ENCODE data around the gene ACOD1.

Gene ACOD1

DNA sequence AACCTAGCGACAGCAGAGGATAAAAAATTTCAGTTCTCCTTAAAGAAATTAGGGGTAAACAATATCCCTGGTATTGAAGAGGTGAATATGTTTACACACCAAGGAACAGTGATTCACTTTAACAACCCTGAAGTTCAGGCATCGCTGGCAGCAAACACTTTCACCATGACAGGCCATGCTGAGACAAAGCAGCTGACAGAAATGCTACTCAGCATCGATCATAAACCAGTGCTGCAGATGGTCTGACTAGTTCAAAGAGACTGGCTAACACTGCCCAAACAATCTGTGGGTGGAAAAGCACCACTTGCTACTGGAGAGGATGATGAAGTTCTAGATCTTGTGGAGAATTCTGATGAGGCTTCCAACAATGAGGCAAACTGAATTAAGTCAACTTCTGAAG is 19.9 kb upstream of the ACOD1 start:
- no peaks in the 10 kb centered on the region for H3K4me1 ChIP-seq (ENCODE audit: control insufficient read depth, insufficient read depth, low read length)
- H3K36me3 ChIP-seq (ENCODE audit: control insufficient read depth in 2 of 2, insufficient read depth in 2 of 2, low read length in 2 of 2): no peaks in the 10 kb centered on the region
- H3K27me3 ChIP-seq (ENCODE audit: control insufficient read depth in 1 of 2, insufficient read depth in 2 of 2, low read length in 2 of 2): no peaks in the 10 kb centered on the region
- no peak overlapping the region for H3K4me3 ChIP-seq (ENCODE audit: low read length in 2 of 2)
- no peak overlapping the region for H3K27ac ChIP-seq (ENCODE audit: low read length)
- H3K9ac ChIP-seq (ENCODE audit: low read length in 2 of 2): no peak overlapping the region
- H3K9me3 ChIP-seq (ENCODE audit: control insufficient read depth in 2 of 2, low read length in 2 of 2): no peaks in the 10 kb centered on the region

DNA sequence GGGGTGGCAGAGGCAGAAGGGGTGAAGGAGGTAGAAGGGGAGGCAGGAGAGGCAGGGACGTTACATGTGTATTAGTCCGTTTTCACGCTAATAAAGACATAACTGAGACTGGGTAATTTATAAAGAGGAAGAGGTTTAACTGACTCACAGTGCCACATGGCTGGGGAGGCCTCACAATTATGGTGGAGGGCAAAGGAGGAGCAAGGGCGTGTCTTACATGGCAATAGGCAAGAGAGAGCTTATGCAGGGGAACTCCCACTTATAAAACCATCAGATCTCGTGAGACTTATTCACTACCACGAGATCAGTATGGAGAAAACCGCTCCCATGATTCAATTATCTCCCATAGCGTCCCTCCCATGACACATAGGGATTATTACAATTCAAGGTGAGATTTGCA is 19.0 kb upstream of the ACOD1 start:
- no peaks in the 10 kb centered on the region for H3K27me3 ChIP-seq (ENCODE audit: control insufficient read depth in 1 of 2, insufficient read depth in 2 of 2, low read length in 2 of 2)

DNA sequence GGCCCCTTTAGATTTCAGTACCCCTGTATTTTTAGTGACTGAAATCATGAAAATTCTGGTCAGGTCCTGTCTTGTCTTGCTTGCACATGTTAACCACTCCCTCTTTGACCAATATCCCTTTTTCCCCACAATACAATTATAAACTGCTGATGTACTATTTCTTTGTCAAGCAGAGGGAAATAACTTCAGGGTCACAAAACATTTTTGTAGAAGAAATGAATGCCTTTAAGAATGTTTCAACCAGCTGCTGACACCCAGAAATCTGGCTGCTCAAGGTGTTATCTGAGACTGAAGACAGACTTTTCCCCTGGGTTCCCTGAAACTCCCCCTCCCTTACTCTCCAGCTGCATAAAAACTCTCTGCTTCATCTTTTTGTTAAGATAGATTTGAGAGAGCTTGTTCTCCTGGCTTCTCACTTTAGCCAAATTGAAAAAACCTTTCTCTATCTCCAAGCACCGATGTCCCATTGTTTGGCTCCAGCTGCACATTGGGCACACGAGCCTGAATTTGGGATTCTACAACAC is 18.4 kb upstream of the ACOD1 start:
- no peak overlapping the region for H3K9ac ChIP-seq (ENCODE audit: low read length in 2 of 2)
- no peaks in the 10 kb centered on the region for H3K4me1 ChIP-seq (ENCODE audit: control insufficient read depth, insufficient read depth, low read length)
- no peak overlapping the region for H3K27ac ChIP-seq (ENCODE audit: low read length)
- H3K36me3 ChIP-seq (ENCODE audit: control insufficient read depth in 2 of 2, insufficient read depth in 2 of 2, low read length in 2 of 2): no peaks in the 10 kb centered on the region
- H3K9me3 ChIP-seq (ENCODE audit: control insufficient read depth in 2 of 2, low read length in 2 of 2): no peaks in the 10 kb centered on the region
- no peak overlapping the region for H3K4me3 ChIP-seq (ENCODE audit: low read length in 2 of 2)
- no peaks in the 10 kb centered on the region for H3K27me3 ChIP-seq (ENCODE audit: control insufficient read depth in 1 of 2, insufficient read depth in 2 of 2, low read length in 2 of 2)

More for the DNA sequence above, 19.0 kb upstream of the ACOD1 start:
- no peaks in the 10 kb centered on the region for H3K36me3 ChIP-seq (ENCODE audit: control insufficient read depth in 2 of 2, insufficient read depth in 2 of 2, low read length in 2 of 2)
- H3K27ac ChIP-seq (ENCODE audit: low read length): no peak overlapping the region
- H3K4me3 ChIP-seq (ENCODE audit: low read length in 2 of 2): no peak overlapping the region
- no peaks in the 10 kb centered on the region for H3K4me1 ChIP-seq (ENCODE audit: control insufficient read depth, insufficient read depth, low read length)
- no peaks in the 10 kb centered on the region for H3K9me3 ChIP-seq (ENCODE audit: control insufficient read depth in 2 of 2, low read length in 2 of 2)
- no peak overlapping the region for H3K9ac ChIP-seq (ENCODE audit: low read length in 2 of 2)

DNA sequence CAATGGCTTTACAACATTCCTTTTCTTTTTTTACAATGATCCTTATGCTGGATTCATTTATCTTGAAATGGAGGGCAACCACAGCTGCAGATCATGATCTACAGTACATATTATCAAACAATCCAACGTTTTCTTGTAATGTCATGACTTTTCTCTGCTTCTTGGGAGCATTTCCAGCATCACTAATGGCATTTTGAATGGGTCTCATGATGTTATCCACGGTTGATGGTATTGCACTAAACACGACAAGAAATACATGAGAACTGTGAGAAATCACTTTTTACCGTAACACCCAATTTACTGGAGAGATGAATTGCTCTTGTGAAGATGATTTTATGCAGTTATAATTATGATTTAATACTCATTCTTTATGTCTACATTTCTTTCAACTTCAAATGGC is 16.2 kb upstream of the ACOD1 start:
- Histone ChIP-seq H3K4me1 (ENCODE audit: control insufficient read depth, insufficient read depth, low read length) (no peaks in the 10 kb centered on the region), H3K27ac (ENCODE audit: low read length) (no peak overlapping the region), H3K27me3 (ENCODE audit: control insufficient read depth in 1 of 2, insufficient read depth in 2 of 2, low read length in 2 of 2) (no peaks in the 10 kb centered on the region), H3K9me3 (ENCODE audit: control insufficient read depth in 2 of 2, low read length in 2 of 2) (peaks cover 0 to under 1% of the 10 kb centered on the region in 2 donors), H3K4me3 (ENCODE audit: low read length in 2 of 2) (no peak overlapping the region), H3K36me3 (ENCODE audit: control insufficient read depth in 2 of 2, insufficient read depth in 2 of 2, low read length in 2 of 2) (no peaks in the 10 kb centered on the region), H3K9ac (ENCODE audit: low read length in 2 of 2) (no peak overlapping the region)

DNA sequence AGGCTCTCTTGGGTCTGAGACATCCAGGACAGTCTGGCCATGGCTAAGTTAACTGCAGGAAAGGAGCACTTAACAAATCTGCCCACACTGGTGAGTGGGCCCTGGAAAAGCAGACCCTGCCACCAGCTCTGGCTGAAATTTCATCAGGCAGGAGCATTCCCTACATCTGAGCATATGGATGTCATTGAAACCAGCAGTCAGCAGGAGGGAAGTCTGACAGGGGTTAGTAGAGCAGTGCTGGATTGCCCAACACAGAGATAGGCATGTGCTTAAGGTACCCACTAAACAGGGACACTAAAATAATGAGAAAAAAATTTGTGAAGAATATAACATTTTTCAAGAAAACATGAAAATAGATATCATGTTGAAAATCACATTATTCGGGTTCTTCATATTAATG is 13.6 kb upstream of the ACOD1 start:
- Histone ChIP-seq H3K36me3 (ENCODE audit: control insufficient read depth in 2 of 2, insufficient read depth in 2 of 2, low read length in 2 of 2) (no peaks in the 10 kb centered on the region), H3K9ac (ENCODE audit: low read length in 2 of 2) (no peak overlapping the region), H3K27me3 (ENCODE audit: control insufficient read depth in 1 of 2, insufficient read depth in 2 of 2, low read length in 2 of 2) (no peaks in the 10 kb centered on the region), H3K4me1 (ENCODE audit: control insufficient read depth, insufficient read depth, low read length) (no peaks in the 10 kb centered on the region), H3K9me3 (ENCODE audit: control insufficient read depth in 2 of 2, low read length in 2 of 2) (peaks cover 0 to 5% of the 10 kb centered on the region in 2 donors), H3K27ac (ENCODE audit: low read length) (no peak overlapping the region), H3K4me3 (ENCODE audit: low read length in 2 of 2) (no peak overlapping the region)

DNA sequence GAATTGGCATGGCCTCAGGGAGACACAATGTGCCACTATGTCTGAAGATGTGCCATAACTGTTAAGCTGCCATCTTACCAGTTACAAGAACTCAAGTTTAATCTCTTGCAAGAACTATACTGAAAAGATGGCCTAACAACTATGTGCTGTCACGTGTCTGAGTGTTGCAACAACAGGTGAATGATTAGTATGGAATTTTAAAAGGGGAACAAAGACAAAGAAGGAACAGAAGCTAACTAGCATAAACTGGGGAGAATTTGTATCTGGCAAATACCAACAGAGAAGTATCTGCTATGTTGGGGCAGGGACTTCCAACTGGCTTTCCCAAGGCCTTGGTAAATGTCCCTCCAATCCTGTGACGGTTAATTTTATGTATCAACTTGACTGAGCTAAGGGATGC is 11.5 kb upstream of the ACOD1 start:
- no peaks in the 10 kb centered on the region for H3K27me3 ChIP-seq (ENCODE audit: control insufficient read depth in 1 of 2, insufficient read depth in 2 of 2, low read length in 2 of 2)
- no peak overlapping the region for H3K27ac ChIP-seq (ENCODE audit: low read length)
- H3K9me3 ChIP-seq (ENCODE audit: control insufficient read depth in 2 of 2, low read length in 2 of 2): peaks cover 0 to 5% of the 10 kb centered on the region in 2 donors
- no peak overlapping the region for H3K9ac ChIP-seq (ENCODE audit: low read length in 2 of 2)
- H3K36me3 ChIP-seq (ENCODE audit: control insufficient read depth in 2 of 2, insufficient read depth in 2 of 2, low read length in 2 of 2): no peaks in the 10 kb centered on the region
- H3K4me1 ChIP-seq (ENCODE audit: control insufficient read depth, insufficient read depth, low read length): no peaks in the 10 kb centered on the region
- H3K4me3 ChIP-seq (ENCODE audit: low read length in 2 of 2): no peak overlapping the region

DNA sequence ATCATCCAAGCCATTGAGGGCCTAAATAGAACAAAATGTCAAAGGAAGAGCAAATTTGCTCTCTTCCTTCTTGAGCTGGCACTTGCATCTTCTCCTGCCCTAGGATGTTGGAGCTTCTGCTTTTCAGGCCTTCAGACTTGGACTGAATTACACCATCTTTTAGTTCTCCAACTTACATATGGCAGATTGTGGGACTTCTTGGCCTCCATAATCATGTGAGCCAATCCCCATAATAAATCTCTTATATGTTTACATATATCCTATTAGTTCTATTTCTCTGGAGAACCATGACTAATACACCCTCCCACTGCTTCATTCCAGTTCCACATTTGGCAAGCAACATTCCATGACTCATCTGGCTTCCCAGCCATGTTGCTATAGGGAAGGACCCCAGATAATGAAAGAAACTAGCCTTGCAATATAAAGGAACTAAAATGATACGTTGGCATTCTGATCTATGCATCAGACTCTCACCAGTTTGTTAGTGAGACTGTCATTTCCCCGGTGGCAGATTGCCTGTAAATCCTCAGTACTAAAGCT is 11.0 kb upstream of the ACOD1 start:
- Histone ChIP-seq H3K27ac (ENCODE audit: low read length) (no peak overlapping the region), H3K4me1 (ENCODE audit: control insufficient read depth, insufficient read depth, low read length) (no peaks in the 10 kb centered on the region), H3K27me3 (ENCODE audit: control insufficient read depth in 1 of 2, insufficient read depth in 2 of 2, low read length in 2 of 2) (no peaks in the 10 kb centered on the region), H3K9ac (ENCODE audit: low read length in 2 of 2) (no peak overlapping the region), H3K4me3 (ENCODE audit: low read length in 2 of 2) (no peak overlapping the region), H3K9me3 (ENCODE audit: control insufficient read depth in 2 of 2, low read length in 2 of 2) (peaks cover 0 to 5% of the 10 kb centered on the region in 2 donors), H3K36me3 (ENCODE audit: control insufficient read depth in 2 of 2, insufficient read depth in 2 of 2, low read length in 2 of 2) (no peaks in the 10 kb centered on the region)

DNA sequence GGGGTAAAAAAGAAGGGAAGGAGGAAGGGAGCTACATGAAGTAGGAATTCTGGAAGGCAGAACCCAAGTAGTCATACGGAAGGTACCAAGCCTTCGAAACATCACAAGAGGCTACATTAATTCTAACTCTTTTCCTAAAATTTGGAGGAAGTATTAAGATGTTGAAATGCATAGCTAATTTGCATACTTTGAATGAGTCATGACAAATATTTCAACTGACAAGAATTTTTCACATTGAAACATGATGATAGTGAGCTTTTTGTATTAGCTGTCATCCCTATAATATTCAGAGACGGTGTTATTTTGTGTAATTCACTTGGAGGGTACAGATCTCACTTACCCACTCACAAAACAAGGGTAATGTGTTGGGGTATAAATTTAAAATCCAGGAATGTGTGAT is 9.1 kb upstream of the ACOD1 start:
- Histone ChIP-seq H3K9me3 (ENCODE audit: control insufficient read depth in 2 of 2, low read length in 2 of 2) (peaks cover 0 to 5% of the 10 kb centered on the region in 2 donors), H3K4me1 (ENCODE audit: control insufficient read depth, insufficient read depth, low read length) (no peaks in the 10 kb centered on the region), H3K36me3 (ENCODE audit: control insufficient read depth in 2 of 2, insufficient read depth in 2 of 2, low read length in 2 of 2) (no peaks in the 10 kb centered on the region), H3K4me3 (ENCODE audit: low read length in 2 of 2) (no peak overlapping the region), H3K27ac (ENCODE audit: low read length) (no peak overlapping the region), H3K27me3 (ENCODE audit: control insufficient read depth in 1 of 2, insufficient read depth in 2 of 2, low read length in 2 of 2) (no peaks in the 10 kb centered on the region), H3K9ac (ENCODE audit: low read length in 2 of 2) (no peak overlapping the region)

DNA sequence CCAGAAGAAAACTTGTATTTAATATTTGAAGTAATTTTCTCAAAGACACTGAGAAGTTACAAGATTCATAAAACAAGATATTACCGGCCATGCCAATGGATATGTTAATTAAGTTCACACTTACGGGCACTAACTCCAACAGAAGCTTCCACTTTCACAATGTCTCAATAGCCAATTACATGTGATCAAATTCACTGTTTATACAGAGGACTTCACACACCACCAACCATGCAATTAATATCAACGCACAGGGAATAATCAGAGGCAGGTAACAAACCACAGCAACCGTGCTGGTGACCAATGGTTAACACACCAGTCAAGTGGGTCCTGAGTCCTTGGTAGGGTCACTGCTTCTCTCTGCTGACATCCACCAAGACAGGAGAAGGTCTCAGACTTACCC is 5.9 kb upstream of the ACOD1 start:
- Histone ChIP-seq H3K9me3 (ENCODE audit: control insufficient read depth in 2 of 2, low read length in 2 of 2) (peaks cover 0 to 2% of the 10 kb centered on the region in 2 donors), H3K27ac (ENCODE audit: low read length) (no peak overlapping the region), H3K9ac (ENCODE audit: low read length in 2 of 2) (no peak overlapping the region), H3K4me1 (ENCODE audit: control insufficient read depth, insufficient read depth, low read length) (no peaks in the 10 kb centered on the region), H3K4me3 (ENCODE audit: low read length in 2 of 2) (no peak overlapping the region), H3K27me3 (ENCODE audit: control insufficient read depth in 1 of 2, insufficient read depth in 2 of 2, low read length in 2 of 2) (no peaks in the 10 kb centered on the region), H3K36me3 (ENCODE audit: control insufficient read depth in 2 of 2, insufficient read depth in 2 of 2, low read length in 2 of 2) (no peaks in the 10 kb centered on the region)

DNA sequence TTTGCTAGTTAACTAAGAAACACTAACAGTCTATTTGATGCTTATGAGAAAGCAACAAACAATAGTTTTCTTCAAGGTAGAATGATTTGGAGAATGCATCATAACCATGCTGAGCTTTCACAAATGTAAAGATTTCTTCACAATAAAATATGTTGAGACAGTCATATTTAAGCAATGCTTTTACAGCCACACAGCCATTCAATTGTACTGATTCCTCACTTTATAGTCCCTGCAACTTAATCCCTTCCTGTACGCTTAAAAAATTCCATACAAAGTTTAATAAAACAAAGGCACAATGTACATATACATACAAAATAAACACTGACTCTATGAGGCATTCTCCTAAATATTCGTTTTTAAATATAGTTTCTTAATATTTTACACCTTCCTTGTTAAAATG is 4.7 kb upstream of the ACOD1 start:
- H3K27ac ChIP-seq (ENCODE audit: low read length): no peak overlapping the region
- H3K9me3 ChIP-seq (ENCODE audit: control insufficient read depth in 2 of 2, low read length in 2 of 2): no peaks in the 10 kb centered on the region
- no peaks in the 10 kb centered on the region for H3K4me1 ChIP-seq (ENCODE audit: control insufficient read depth, insufficient read depth, low read length)
- no peaks in the 10 kb centered on the region for H3K36me3 ChIP-seq (ENCODE audit: control insufficient read depth in 2 of 2, insufficient read depth in 2 of 2, low read length in 2 of 2)
- no peak overlapping the region for H3K9ac ChIP-seq (ENCODE audit: low read length in 2 of 2)
- H3K27me3 ChIP-seq (ENCODE audit: control insufficient read depth in 1 of 2, insufficient read depth in 2 of 2, low read length in 2 of 2): no peaks in the 10 kb centered on the region
- H3K4me3 ChIP-seq (ENCODE audit: low read length in 2 of 2): no peak overlapping the region

DNA sequence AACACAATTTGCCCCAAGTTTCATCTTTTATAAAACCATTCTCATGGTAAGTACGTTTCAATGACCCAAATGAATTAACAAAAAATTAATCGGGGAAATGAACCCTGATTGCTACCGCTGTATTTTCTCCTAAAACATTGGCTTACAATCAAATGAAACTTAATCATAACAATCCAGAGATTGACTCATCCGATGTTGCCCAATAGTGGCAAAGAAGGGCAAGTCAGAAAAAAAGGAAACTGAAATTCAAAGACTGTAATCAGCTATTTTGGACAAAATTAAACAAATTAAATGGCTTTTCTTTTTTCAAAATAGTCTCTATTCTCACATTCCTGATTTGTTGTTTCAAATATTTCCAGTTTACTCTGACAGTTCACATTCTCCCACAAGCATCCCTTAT is 3.9 kb upstream of the ACOD1 start:
- H3K9me3 ChIP-seq (ENCODE audit: control insufficient read depth in 2 of 2, low read length in 2 of 2): no peaks in the 10 kb centered on the region
- no peaks in the 10 kb centered on the region for H3K4me1 ChIP-seq (ENCODE audit: control insufficient read depth, insufficient read depth, low read length)
- H3K36me3 ChIP-seq (ENCODE audit: control insufficient read depth in 2 of 2, insufficient read depth in 2 of 2, low read length in 2 of 2): no peaks in the 10 kb centered on the region
- H3K27ac ChIP-seq (ENCODE audit: low read length): no peak overlapping the region
- H3K9ac ChIP-seq (ENCODE audit: low read length in 2 of 2): no peak overlapping the region
- no peaks in the 10 kb centered on the region for H3K27me3 ChIP-seq (ENCODE audit: control insufficient read depth in 1 of 2, insufficient read depth in 2 of 2, low read length in 2 of 2)
- no peak overlapping the region for H3K4me3 ChIP-seq (ENCODE audit: low read length in 2 of 2)
